Heart right ventricle (tissue), 16 donors: Measurements from ENCODE around the gene ANKIB1. TPM values are rescaled to one million over a fixed set of nuclear protein-coding genes. Genes with fewer than 3 reads are reported as not detected.

ENCODE experiments used
- ATAC-seq, 8 donors: fragments of 200-7000 bp; cut with Tn5 transposase; one replicate each; pipeline ENCODE4 v1.9.1; 2020; ENCODE audit warnings: mild to moderate bottlenecking in 8 of 8, moderate library complexity in 8 of 8, moderate number of reproducible peaks in 1 of 8
- DNase-seq, 2 donors: peaks; one replicate each; pipeline ENCODE4 v3.0.0-alpha.2; 2020
- H3K27ac ChIP-seq, 10 donors: fragments of 200-600 bp; sonication (generic) in 2 of 10; one replicate each; pipeline versions ENCODE4 v1.5.0 to v1.8.0; 2020 to 2022; ENCODE audit warnings: mild to moderate bottlenecking in 3 of 10
- H3K27me3 ChIP-seq, 7 donors: fragments of 200-600 bp; one replicate each; pipeline ENCODE4 v1.8.0; 2021 to 2022; ENCODE audit warnings: mild to moderate bottlenecking in 2 of 7
- H3K36me3 ChIP-seq, 9 donors: fragments of 200-600 bp; sonication (generic) in 1 of 9; one replicate each; pipeline versions ENCODE4 v1.5.0 to v1.8.0; 2020 to 2022; ENCODE audit warnings: mild to moderate bottlenecking in 2 of 9
- H3K4me1 ChIP-seq, 9 donors: fragments of 200-600 bp; sonication (generic) in 1 of 9; one replicate each; pipeline versions ENCODE4 v1.5.0 to v1.8.0; 2020 to 2022; ENCODE audit warnings: mild to moderate bottlenecking in 4 of 9
- H3K4me3 ChIP-seq, 10 donors: fragments of 200-600 bp; sonication (generic) in 2 of 10; one replicate each; pipeline versions ENCODE4 v1.5.0 to v1.8.0; 2020 to 2022; ENCODE audit warnings: mild to moderate bottlenecking in 7 of 10, moderate library complexity in 2 of 10
- H3K9me3 ChIP-seq, 11 donors: fragments of 200-600 bp in 10 of 11; sonication (generic) in 2 of 11; one replicate each; pipeline versions ENCODE4 v1.5.0 to v1.8.0; 2013 to 2022; ENCODE audit warnings: mild to moderate bottlenecking in 2 of 11, control low read depth in 1 of 11, moderate library complexity in 1 of 11
- WGBS, 2 donors: extraction: QIAGEN DNeasy Blood & Tissue Kit; methylation state at CpG; one replicate each; pipeline ENCODE4 v1.1.7; 2013; ENCODE audit warnings: inconsistent platforms in 1 of 2; 5-methylcytosine and 5-hydroxymethylcytosine counted together
- intact Hi-C, 10 donors: fragments of 100-400 bp; cut with DNase I; formaldehyde crosslinking; loops; one replicate each; pipeline versions ENCODE4 v1.11.1 to v1.14.2; 2022
- polyA plus RNA-seq, 2 donors: library from polyadenylated mRNA; stranded (reverse); fragments of 200-250 nt; gene quantifications; one replicate each; pipeline ENCODE4 v1.2.3, GENCODE V29; 2013
- total RNA-seq, 10 donors: library from RNA; stranded (reverse); fragmentation: NEBNext Ultra II Directional in 3 of 10; extraction: Animal tissue kit (Norgen Biotek cat#: 25700) in 3 of 10; gene quantifications; one replicate each; pipeline versions ENCODE4 v1.2.1 to v1.2.4, GENCODE V29; 2021 to 2023
- TF ChIP-seq, protein P1 (sequence below), 9 donors: fragments of 200-600 bp; sonication (generic) in 2 of 9; IDR thresholded peaks; one replicate each; pipeline versions ENCODE4 v1.5.0 to v1.8.0; 2021 to 2022; ENCODE audit warnings: antibody characterized with exemption in 9 of 9, mild to moderate bottlenecking in 5 of 9, moderate library complexity in 1 of 9
- donor health status: Arrhythmogenic right ventricular cardiomyopathy.
- donor health status: ischemic (EF 13 %, LVEDD 7.1; RV severe dilation, severe dysfunction).
- donor health status: healthy with polysubstance abuse.
- donor health status: DM: no; HTN: yes; CAD: no.
- donor health status: DM: no; HTN: no; CAD: no.
- donor health status: ischemic (EF 25% LVEDD 6.9; RV normal size, moderate dysfunction).
- donor health status: ischemic (EF 25% LVEDD 5.7; RV mildly dilated, moderate dysfunction).
- donor health status: healthy.
- donor health status: DM: yes; HTN: yes; CAD: no.
- donor health status: Ischemic cardiomyopathy.
- donor health status: ischemic (EF 35%, LVEDD 5.7; RV mildly dilated, moderate dysfunction).
- donor health status: nonischemic (EF 11% LVEDD 7.7; RV severe dilation, severe dysfunction).
- donor health status: DM: yes; HTN: yes; CAD: no.
- donor health status: PGD.
- donor health status: ischemic (EF 29% LVEDD 5.4; RV normal size, mild dysfunction).
- donor health status: nonischemic (EF 23%, LVEDD 6.1; RV moderate dilation, normal function).

ANKIB1 gene
- total and polyA plus RNA-seq, 12 donors, result 5.5 to 71.0 (median 41.1) TPM

DNA sequence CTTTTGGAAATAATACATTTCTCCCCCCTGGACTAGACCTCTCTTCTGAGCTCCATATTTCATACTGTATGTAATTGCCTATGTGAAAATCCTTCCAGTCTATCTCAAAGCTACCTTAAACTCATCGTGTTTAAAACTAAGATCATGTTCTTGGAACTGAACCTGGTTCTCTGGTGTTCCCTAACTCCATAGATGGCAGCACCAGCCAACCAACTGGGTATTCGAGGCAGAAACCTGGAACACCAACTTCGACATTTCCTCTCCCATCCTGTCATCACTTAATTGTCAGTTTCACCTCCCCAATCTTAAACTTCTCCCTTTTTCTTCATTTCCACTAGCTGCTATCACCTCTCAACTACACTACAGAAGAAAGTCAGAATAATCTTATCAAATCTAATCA lies 87.0 kb downstream of the ANKIB1 start:
- DNase-seq, result no peak
- no peaks in the 10 kb centered on the region for H3K27me3 ChIP-seq
- intact Hi-C loops, result no loop called here
- TF ChIP-seq, protein P1, sequence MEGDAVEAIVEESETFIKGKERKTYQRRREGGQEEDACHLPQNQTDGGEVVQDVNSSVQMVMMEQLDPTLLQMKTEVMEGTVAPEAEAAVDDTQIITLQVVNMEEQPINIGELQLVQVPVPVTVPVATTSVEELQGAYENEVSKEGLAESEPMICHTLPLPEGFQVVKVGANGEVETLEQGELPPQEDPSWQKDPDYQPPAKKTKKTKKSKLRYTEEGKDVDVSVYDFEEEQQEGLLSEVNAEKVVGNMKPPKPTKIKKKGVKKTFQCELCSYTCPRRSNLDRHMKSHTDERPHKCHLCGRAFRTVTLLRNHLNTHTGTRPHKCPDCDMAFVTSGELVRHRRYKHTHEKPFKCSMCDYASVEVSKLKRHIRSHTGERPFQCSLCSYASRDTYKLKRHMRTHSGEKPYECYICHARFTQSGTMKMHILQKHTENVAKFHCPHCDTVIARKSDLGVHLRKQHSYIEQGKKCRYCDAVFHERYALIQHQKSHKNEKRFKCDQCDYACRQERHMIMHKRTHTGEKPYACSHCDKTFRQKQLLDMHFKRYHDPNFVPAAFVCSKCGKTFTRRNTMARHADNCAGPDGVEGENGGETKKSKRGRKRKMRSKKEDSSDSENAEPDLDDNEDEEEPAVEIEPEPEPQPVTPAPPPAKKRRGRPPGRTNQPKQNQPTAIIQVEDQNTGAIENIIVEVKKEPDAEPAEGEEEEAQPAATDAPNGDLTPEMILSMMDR (IDR thresholded peaks at IDR 0.05), result no peak
- H3K27ac ChIP-seq, result no peak overlapping the region
- no peak overlapping the region for H3K4me3 ChIP-seq
- no peak for ATAC-seq
- WGBS, 2 donors, result 76 to 77% methylated on average over 3 of the region's 3 CpGs
- H3K4me1 ChIP-seq, result no peaks in the 10 kb centered on the region
- H3K36me3 ChIP-seq, result peaks cover 0 to 79% (median 0%) of the 10 kb centered on the region in 9 donors
- H3K9me3 ChIP-seq, result peaks cover 0 to 16% (median 10%) of the 10 kb centered on the region in 11 donors

DNA sequence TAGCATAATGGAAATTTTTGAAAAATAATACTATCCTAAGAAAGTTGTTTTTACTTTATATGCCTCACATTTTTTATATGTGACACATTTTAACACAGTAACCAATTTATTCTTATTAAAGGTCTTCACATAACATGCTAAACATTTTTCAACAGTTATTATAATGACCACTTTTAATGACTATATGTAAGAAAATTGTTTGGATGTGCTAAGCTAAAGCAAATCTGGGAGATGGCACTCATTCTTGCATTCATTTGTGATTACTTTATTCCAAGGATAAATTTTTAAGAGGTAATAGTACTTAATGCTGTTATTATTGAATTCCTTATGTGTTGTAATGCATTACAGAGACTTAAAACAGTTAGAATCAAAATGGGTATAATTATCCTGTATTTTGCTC lies 88.1 kb downstream of the ANKIB1 start:
- Histone ChIP-seq H3K4me3 (no peak overlapping the region), H3K27me3 (no peaks in the 10 kb centered on the region), H3K4me1 (no peaks in the 10 kb centered on the region), H3K36me3 (peaks cover 0 to 68% (median 0%) of the 10 kb centered on the region in 9 donors), H3K27ac (no peak overlapping the region), H3K9me3 (peaks cover 0 to 16% (median 10%) of the 10 kb centered on the region in 11 donors)
- intact Hi-C loops, result no loop called here
- TF ChIP-seq, protein P1 (IDR thresholded peaks at IDR 0.05), result no peak
- DNase-seq (no peak), ATAC-seq (no peak)

DNA sequence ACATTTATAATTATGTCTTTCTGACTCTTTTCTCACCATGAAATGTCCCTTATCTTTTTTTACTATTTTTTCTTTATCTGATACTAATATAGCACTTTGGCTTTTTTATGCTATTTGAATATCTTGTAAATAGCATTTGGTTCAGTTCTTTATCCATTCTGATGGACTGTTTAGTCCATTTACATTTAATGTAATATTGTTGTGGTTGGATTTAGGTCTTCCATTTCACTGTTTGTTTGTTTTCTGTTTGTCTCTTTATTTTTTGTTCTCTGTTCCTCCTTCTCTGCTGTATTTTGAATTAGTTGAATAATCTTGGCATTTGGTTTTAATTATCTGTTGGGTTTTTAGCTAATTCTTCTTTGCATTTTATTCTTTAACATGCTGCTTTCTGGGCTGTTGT lies 89.8 kb downstream of the ANKIB1 start:
- peaks cover 0 to 16% (median 10%) of the 10 kb centered on the region in 11 donors for H3K9me3 ChIP-seq
- TF ChIP-seq, protein P1 (IDR thresholded peaks at IDR 0.05), result no peak
- H3K36me3 ChIP-seq, result peaks cover 0 to 59% (median 0%) of the 10 kb centered on the region in 9 donors
- no peaks in the 10 kb centered on the region for H3K27me3 ChIP-seq
- H3K27ac ChIP-seq, result no peak overlapping the region
- intact Hi-C loops, result no loop called here
- no peak overlapping the region for H3K4me3 ChIP-seq
- no peaks in the 10 kb centered on the region for H3K4me1 ChIP-seq
- ATAC-seq, result no peak
- no peak for DNase-seq

DNA sequence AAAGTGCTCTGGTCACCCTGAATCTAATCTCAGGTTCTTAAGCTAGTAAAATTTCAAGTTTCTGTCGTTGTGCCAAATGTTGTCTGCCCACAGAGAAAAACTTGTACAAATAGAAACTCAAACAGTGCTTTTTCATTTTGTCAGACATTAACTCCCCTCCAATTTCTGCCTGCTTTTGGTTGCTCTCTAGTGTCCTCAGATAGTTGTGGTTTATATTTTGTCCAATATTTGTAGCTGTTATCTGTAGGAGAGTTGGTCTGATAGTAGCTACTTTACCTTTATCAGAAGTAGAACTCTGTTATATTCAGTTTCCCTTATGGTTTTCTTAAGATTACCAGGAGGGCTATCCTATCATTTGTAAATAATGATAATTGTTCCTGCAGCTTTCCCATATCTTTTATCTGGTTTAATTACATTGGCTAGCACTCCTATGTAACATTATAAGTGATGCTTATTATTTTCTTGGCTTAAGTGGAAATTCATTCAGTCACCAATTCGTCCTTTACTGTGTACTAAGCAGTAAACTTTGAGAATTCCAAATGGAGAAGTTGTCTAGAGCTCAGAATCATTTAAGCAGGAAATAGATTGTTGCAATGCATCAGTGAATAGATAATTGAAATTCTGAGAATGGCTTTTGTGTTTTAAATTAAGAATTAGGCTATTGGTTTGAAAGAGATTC lies 91.0 kb downstream of the ANKIB1 start:
- DNase-seq (no peak), ATAC-seq (no peak)
- peaks cover 0 to 16% (median 10%) of the 10 kb centered on the region in 11 donors for H3K9me3 ChIP-seq
- intact Hi-C loops, result no loop called here
- WGBS, 2 donors, result 83% methylated on average over 2 of the region's 2 CpGs
- TF ChIP-seq, protein P1 (IDR thresholded peaks at IDR 0.05), result no peak
- H3K27ac ChIP-seq, result no peak overlapping the region
- no peak overlapping the region for H3K4me3 ChIP-seq
- no peaks in the 10 kb centered on the region for H3K27me3 ChIP-seq
- H3K36me3 ChIP-seq, result peaks cover 0 to 54% (median 0%) of the 10 kb centered on the region in 9 donors
- H3K4me1 ChIP-seq, result no peaks in the 10 kb centered on the region
